Testis (tissue), 2 donors: Measurements from ENCODE around the gene CEP350.

Experiments used
- CTCF ChIP-seq, 3 experiments: fragments of 450-650 bp in 2 of 3; fragments of 200-600 bp in 1 of 3; sonication (generic) in 1 of 3; IDR thresholded peaks; one replicate each; pipeline ENCODE4 v1.5.1; 2016 to 2019; ENCODE audit warnings: antibody characterized with exemption in 3 of 3, mild to moderate bottlenecking in 2 of 3, moderate library complexity in 1 of 3
- POLR2A ChIP-seq: fragments of 450-650 bp; IDR thresholded peaks from one replicate; pipeline ENCODE4 v1.6.1; 2017; ENCODE audit warnings: antibody characterized with exemption, mild to moderate bottlenecking, moderate library complexity

- no peak for TF ChIP-seq POLR2A
- no peak for TF ChIP-seq CTCF (IDR thresholded peaks at IDR 0.05)
Measured at GRCh38 chr1:180143359-180143758, 188.7 kb downstream of the CEP350 start.
